NOMO-1 treated with dmso at 0.1 percent for 144 hours (cell line): ENCODE results near the gene SEMA3D.

Experiments
- DNase-seq: peaks from one replicate; lab custom pipeline; 2025; ENCODE audit not compliant: unreplicated experiment; lab: John Stamatoyannopoulos, UW

Gene SEMA3D

DNA sequence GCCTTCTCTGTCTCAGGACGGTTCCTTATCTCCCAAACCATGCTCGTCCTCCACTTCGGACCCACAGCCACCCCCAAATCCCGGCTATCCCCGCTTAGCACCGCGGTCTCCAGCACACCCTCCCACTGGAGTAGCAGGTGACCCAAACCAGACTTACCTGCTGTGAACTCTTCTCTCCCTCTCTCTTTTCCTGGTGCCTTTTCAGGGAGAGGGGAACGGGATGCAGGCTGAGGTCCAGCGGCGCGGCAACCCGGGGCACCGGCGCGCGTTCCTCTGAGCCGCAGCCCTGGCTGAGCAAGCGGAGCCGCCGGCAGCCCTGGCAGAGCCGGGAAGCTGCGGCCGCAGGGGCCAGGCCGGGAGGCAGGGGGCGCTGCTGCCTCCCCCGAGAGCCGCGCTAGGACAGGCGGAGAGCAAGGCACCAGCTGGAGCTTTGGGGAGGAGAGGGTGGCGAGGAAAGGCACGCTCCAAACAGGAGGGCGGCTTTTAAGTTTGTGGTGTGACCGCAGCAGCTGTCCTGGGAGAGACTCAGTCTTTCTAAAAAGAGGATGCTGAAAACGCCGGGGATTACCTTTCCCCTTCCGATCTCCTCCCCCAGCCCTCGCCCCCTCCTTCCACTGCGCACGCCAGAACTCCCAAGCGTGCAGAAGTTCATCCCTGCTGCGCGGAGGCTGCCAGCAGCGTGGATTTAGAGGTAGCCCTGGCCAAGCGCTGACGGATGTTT, at the start of gene SEMA3D:
TSS of gene SEMA3D (minus strand) at position 536 of the 721 bp plus-strand sequence. CDS start 65,165 bp downstream, outside the sequence.
- DNase-seq, result peak; percentile 89

DNA sequence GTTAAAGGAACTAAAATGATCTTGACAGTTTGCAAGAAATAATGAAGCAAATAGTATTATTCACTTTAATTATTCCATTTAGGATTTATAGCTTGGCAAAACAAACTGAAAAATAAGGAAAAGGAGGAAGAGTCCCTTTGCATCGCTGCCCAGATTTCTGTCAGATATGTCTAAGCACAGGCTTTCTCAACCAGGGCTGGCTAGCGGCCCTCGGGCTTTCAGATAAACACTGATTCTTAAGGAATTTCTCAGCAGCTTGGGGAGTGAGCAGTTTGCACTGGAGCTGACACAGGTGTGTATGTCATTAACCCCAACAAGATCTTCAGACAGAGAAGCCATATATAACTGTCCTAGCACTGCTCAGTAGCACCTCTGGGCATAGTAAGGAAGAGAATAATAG, 47.9 kb upstream of the SEMA3D start:
- DNase-seq, result no peak

DNA sequence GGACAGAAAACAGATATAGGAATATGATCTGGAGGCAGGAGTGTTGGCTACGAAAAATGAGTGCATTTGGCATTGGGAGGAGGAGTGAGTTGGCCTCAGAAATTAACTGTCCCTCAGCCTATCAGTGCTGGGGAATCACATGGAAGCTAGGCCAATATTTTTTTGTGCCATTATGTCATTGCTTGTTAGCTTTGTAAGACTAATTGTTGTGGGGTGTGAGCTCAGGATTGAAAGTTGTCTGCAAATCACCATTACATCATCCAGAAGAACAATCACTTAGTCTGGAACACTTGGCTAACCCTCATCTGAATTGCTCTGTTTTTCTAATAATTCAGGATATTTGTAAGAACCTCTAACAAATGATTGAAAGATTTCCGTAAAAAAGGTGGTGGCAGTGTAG, 45.2 kb upstream of the SEMA3D start:
- DNase-seq, result no peak

DNA sequence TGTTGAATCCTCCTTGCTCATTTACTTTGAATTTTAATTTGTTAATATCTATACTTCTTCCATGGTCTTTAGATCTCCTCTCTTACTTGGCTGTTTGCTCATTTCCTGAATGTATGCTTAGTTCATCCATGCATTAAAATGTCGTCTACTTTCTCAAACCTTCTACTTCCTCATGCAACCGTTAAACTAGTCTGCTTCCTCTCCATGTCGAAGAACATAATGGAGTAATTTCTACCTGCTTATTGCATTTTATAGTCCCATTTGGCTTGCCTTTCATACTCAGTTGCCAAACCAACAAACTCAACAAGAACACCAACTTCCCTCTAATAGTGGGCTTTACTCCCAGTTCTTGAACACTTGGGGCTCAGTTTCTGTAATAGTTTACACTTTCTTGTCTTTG, 43.8 kb upstream of the SEMA3D start:
- peak; percentile 5 for DNase-seq

DNA sequence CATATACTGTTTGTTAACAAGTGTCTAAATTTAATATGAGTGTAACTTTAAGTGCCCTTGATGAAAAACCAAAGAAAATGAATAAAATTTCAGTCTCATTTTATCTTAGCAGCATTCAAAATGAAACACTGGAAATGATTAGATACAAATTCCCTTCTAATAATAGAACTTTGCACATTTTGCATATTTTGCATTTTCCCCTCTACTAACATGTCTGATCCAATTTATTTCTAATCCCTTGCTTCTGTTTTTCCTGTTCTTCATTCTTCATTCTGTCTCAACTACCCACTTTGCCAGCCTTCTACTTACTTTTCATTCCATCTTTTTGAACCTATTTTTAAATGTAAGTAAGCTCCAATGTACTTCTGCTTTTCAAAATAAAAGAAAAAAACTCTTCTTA, 42.7 kb upstream of the SEMA3D start:
- no peak for DNase-seq

DNA sequence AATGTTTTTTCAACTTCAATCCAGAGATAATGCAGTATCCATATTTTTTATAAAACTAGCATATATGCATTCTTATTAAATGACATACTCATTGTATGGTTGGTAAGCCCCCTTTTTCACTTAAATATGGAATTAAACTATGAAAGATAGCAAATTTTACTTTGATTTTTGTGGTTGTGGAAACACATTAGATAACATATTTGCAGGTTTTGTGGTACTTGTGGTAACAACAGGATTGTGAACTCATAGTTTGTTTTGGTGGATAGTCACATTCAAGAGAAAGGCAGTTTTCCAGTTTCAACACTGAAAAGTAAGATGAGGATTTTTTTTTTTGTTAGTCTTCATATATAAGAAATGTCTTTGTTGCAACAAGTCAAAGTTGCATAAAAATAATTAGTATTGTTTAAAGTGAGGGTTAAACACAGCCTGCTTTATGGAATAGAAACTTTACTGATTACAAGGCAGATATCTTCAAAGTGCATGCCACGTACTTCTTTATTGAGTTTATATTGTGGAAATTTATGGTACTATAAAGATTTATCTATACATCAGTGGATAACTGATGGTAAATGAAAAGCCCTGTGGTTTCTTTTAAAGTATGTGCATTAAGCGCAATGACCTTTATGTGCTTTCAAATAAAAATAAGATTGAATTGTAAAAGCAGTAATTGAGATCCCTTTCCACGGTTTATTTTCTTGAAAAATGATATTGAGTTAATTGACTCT, 39.7 kb upstream of the SEMA3D start:
- no peak for DNase-seq

DNA sequence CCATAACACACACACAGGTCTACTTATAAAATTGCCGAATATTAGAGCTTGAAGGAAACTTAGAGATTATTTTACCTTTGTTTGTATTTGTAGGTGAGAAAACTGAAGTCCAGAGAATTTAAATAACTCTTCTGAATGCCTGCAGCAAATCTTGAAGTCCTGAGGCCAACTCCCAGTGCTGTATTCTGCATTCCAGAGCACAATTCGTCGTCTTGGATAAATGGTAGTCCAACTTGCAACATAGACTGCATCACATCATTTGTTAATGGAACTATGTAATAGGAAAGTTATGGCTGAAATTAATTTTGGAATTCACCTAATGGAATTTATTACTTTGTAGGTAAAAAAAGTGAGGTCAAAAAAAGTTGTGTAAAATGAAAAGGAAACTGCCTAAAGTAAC, 37.3 kb upstream of the SEMA3D start:
- DNase-seq, result no peak

DNA sequence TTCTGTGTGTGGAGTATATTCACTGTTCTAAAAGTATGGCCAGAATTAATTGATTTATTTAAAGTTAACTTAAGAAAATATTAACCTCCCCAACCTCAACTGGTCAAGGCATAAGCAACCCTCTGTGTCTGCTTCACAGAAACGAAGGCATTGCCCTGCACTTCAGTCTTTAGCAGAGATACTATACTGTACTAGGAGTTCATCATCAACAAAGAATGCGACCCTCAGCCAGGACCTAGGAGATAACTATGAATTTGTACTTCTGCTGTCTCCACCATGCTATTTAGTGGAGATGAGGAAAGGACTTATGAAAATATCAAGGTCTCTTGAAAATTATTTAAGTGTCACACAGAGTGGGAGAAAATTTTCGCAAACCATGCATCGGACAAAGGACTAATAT, 35.7 kb upstream of the SEMA3D start:
- no peak for DNase-seq

DNA sequence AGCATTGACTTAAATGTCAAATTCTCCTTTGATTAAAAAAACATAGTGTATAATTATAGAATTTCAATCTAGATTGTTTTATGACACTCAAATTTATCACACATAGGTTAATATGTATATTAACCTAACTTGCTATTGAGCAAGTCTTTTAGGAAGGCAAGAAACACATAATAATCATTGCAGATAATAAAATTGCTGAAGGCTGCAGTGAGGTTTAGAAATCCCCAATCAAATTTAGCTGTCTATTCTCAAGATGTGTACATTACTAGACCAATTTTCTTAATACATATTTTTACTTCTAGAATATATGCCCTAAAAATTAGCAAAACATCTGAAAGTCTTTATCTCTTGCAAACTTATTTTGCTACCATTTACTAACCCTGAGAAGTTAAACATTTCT, 34.9 kb upstream of the SEMA3D start:
- DNase-seq, result no peak

DNA sequence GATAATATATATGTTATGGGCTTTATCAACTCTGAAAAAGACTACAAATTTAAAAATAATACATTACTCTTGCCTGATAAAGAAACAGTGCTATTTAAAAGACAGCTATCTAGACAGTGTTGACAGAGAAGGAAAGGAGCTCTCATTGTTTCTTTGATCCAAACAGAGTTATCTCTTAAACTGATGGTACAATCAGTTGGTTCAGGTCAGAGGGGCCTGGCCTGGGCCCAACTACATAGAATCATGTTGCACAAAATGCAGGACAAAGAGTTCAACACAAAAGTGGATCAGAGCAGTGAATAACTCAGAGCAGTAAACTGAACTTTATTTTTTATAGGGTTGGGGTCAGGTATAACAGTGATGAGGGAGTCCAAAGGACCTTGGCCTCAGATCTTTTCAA, 33.8 kb upstream of the SEMA3D start:
- DNase-seq, result no peak

DNA sequence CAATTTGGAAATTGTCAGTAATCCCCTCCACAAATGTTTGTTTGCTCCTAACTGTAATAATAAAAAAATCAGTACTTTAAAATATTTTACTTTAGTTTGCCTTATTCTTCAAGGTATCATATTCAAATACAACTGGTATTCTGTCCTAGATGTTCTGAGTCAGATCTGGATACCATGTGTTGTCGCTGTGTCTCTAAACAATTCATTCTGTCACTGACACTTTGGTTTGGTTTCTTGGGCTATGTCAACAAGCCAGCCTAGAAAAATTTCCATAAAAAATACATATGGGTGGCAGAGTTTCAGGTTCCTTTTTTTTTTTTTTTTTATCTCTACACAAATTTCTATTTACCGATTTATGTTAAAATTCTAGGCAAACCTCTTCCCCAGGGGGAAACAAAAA, 33.2 kb upstream of the SEMA3D start:
- DNase-seq, result no peak

DNA sequence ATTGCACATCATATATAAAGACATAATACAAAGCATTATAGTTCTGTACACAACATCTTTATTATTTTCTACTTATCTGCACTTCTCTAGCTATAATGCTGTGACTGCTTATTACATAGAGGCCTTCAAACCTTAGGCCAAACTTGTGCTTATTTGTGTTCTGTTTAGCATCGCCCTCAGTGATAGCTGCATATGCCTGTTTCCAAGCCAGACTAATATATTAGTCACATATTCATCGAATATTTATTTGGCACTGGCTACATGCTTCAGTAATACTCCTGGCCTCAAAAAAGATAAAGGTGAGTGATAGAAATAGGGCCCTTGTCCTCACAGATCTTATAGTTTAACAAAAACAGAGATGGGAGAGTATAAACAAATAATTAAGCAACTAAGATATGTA, 30.2 kb upstream of the SEMA3D start:
- DNase-seq, result no peak

DNA sequence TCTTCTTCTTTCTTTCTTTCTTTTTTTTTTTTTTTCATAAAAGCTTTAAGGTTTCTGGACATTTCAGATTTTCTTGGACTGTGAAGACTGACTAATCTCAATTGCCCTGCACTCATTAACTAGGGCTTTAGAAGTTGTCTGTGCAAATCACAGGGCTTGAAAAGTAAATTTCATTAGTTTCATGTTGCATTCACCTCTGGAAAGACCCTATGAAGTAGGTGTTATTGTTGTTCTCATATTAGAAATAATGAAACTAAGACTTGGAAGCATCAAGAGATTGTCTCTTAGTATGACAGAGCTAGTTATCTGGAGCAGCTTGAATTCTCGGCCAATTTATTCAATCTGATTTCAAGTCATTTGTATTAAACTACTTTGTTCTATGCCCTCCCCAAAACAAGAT, 28.2 kb upstream of the SEMA3D start:
- no peak for DNase-seq

DNA sequence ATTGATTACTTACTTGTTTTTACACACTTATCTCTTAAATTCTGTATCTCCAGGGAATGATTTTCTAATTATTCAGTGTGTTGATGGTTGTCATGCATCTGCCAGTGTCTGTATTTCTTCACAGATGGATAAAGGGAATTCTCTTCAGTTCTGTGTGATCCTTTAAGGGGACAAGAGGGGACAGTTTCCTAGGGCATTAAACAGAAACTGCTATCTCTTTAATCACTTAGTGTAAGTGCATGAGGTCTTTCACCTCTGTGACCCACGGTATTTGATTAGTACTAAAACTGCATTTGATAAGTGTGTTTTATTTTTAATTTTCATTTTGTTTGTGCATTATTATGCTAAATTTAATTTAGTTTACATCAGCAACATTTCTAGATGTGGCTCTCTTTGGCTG, 26.6 kb upstream of the SEMA3D start:
- DNase-seq, result no peak

DNA sequence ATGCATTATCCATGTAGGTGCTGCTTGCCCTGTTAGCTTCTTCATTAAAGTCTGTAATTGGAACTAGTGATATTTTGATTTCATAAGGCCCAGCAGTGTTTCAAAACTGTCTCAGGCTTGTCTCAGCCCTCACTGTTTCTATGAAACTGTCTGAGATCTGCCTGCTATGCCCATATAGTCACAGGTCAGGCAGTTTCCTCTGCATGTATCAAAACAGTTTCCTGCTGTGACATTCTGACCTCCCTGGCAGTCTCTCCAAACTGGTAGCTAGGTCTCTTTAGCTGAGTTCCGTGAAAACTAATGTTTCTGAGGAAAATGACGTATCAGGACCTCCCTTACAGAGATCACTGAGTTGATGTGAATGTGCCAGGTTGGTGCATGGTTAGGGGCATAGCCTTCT, 18.9 kb upstream of the SEMA3D start:
- DNase-seq, result no peak

DNA sequence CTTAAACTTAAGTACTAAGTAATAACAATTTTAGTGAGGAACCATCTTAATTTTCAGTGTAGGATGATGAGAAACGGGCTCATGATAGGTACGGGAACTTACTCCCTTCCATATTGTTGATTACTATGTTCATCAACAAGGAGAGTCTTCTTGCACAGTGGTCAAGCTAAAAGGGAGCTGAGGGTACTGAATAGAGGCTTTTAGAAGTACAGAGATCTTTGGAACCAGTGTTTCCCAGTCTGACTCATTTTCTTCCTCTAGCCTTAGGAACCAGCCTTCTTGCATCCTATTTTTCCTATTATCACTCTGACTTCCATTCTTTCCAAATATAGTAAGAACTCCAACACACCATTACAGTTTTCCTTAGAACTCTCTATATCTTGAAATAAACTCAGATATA, 17.6 kb upstream of the SEMA3D start:
- DNase-seq, result no peak

DNA sequence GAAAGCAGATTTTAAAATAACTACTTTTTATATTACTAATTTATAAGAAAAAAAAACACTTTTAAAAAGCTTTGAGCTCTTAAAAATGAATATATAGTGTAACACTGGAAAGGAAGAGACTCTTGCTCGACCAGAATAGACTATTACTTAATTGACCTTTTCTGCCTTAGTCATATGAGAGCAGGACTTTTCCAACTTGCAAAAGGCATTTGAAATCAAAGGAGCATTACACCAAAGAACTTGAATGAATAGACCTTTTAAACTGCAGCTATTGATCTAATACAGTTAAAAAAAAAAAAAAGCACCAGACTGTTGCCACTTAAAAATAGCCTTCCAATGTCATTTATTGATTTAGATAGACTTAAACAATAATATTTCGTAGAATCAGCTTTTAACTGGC, 17.2 kb upstream of the SEMA3D start:
- no peak for DNase-seq

DNA sequence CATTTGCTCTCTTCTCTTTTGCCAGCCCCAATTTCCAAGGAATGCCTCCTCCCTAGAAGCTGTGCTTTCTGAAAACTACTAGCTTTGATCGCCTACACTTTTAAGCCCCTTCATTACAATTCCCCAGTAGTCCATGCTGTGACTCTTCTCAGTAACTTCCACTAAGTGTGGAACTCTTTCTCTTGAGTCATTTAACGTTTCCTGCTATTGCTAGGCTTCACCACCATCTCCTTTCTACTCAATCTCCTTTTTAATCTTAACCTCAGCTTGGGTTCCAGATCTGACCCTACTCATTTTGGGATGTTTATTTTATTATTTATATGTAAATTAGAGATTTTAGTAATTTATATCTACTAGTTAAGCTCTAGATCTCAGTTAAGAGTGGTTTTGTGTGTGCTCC, 14.4 kb upstream of the SEMA3D start:
- DNase-seq, result no peak

DNA sequence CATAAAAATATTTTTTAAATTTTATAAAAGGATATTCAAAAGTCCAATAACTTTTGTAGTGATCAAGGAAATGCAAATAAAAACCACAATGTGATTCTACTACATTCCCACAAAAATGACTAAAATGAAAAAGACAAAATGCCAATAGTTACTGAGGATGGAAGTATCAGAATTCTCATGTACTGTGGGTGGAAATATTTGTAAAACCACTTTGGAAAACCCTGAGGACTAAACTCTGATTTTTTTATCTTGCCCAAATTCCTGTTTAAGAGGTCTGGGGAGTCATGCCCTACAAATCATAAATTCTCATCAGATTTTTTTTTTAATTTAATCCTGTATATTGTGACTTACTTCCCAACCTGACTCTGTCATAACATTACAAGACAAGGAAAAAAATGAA, 9.8 kb upstream of the SEMA3D start:
- no peak for DNase-seq

DNA sequence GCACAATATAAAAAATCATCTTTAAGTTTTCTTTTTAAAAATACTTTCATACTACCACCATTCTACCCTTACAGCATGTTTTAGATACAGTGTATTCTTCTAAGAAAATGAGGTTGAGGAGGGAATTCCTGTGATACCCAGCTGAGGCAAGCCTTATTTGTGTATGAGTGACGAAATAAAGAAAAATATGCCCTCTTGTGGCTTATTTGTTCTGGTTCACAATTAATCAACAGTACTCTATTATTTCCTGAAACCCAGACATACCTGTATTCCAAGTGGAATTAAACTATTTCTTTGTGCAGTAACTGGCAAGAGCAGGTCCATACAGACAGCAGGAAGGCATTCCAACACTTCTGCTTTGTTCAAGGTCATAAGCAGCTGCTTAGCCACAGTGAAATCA, 4.5 kb upstream of the SEMA3D start:
- DNase-seq, result no peak

DNA sequence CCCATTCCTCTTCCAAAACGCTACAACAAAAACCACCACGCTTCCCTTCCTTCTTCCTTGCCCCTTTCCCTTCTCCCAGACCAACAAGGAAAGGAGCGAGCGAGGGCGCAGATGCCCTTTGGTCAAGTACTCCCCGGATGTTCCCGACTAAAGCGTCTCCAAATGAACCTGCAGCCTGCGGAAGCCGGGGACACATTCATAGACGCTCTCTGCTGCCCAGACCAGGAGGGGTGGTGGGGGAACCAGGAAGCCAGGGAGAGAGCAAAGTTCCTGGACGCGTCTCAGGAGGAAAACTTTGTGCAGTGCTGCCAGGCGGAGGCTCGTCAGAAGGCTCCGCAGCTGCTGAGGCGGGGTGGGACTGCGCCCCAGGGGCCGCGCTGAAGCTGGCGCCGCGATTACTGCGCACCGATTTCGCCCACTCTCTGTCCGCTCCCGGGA, 754 bp downstream of the SEMA3D start:
- DNase-seq, result peak; percentile 16

DNA sequence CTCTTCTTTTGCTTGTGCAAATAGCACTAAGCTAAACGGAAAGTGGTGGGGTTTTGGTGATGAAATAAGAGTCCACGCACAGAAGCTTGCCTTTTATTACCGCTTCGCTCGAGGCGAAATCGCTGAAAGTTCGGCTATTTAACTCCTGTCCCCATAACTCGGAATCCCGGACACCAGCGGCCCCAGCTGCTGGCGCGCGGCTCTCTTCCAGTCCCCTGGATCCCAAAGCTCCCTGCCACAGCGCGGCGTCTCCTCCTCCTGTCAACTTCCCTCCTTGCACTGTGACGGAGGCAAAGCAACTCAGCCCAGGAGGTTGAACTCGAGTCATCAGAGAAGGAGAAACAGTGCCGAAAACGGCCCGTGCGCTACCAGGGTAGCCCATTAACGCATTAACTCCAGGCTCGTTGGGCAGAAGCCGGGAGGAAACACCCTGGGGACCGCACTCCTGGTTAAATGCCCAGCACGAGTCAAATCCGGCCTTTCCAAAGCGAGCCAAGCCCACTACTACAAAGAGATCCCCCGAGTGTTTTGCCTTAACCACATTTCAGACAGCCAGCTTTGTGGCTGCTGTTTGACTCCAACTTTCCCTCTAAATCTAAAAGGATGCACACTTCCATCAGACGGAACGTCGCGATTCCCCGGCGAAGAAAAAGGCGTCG, 1.3 kb downstream of the SEMA3D start:
- no peak for DNase-seq
